Epithelial cell of esophagus (primary cell): Measurements from ENCODE around the gene MCTP1.

Source experiments
- DNase-seq: peaks from one replicate; pipeline ENCODE4 v3.0.0; 2010; ENCODE audit warnings: low read depth
- H3K4me3 ChIP-seq: 2 replicates; pipeline ENCODE4 v1.5.1; 2011; ENCODE audit warnings: mild to moderate bottlenecking, low read length, control low read depth
- TF ChIP-seq, protein P1 (sequence below): IDR thresholded peaks from 2 replicates; pipeline ENCODE4 v1.5.1; 2011; ENCODE audit warnings: low read depth, mild to moderate bottlenecking, low read length, control low read depth, inconsistent platforms; ENCODE audit not compliant: insufficient read depth; ENCODE audit errors: missing control alignments

Gene MCTP1

DNA sequence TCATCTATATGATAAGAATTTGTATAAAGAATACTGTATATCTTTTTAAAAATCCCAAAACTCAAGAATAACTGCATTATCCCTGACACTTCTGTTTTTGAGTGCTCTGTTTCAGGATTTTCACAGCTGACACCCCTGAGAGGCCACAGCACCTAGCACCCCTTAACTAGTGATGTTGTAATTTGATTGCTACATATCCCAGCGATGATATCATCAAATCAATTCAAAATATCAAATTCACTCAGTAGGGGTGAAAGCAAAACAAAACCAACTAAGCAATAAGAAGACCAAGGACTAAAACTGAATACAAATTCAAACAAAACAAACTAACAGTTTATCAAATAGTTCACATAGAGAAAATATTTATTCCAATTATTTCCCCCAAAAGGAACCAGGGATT, 184.3 kb downstream of the MCTP1 start:
- TF ChIP-seq, protein P1, sequence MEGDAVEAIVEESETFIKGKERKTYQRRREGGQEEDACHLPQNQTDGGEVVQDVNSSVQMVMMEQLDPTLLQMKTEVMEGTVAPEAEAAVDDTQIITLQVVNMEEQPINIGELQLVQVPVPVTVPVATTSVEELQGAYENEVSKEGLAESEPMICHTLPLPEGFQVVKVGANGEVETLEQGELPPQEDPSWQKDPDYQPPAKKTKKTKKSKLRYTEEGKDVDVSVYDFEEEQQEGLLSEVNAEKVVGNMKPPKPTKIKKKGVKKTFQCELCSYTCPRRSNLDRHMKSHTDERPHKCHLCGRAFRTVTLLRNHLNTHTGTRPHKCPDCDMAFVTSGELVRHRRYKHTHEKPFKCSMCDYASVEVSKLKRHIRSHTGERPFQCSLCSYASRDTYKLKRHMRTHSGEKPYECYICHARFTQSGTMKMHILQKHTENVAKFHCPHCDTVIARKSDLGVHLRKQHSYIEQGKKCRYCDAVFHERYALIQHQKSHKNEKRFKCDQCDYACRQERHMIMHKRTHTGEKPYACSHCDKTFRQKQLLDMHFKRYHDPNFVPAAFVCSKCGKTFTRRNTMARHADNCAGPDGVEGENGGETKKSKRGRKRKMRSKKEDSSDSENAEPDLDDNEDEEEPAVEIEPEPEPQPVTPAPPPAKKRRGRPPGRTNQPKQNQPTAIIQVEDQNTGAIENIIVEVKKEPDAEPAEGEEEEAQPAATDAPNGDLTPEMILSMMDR = no peak
- no peak for DNase-seq
- H3K4me3 ChIP-seq = no peak overlapping the region

DNA sequence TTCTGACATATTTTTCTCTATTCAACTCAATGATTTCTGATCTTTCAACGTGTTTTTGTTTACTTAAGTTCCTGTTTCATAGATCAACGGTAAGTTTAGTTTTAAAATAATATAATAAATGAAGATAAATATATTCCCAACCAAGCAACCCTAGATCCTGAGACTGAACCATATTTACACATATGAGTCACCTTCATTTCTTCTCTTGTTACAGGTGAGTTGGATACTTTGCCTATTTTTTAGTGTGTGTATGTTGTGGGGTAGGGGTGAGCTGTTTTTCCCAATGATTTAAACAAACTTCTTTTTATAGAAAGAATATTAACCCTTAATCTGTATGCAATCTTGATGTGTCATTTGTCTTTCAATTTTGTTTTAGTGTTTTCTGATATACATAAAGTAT, 186.9 kb downstream of the MCTP1 start:
- DNase-seq = no peak
- TF ChIP-seq, protein P1 = no peak
- no peak overlapping the region for H3K4me3 ChIP-seq

DNA sequence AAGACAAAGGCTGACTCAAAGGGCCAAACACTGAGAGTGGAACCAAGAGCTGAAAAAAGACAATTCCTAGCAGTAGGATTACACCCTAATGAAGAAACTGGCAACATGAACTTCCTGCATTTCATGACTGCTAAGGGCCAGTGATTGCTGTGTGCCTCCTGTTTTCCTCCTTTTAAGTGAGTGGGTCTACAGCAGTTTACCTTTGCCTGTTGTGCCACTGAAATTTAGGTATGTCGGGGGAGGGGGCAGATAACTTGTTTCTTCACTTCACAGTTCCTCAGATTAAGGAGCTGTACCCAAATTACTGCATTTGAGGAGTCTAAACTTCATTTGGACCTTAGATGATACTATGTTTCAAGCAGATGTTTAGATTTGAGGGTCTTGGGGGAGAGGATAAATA, 191.7 kb downstream of the MCTP1 start:
- no peak overlapping the region for H3K4me3 ChIP-seq
- TF ChIP-seq, protein P1 = no peak
- DNase-seq = no peak

DNA sequence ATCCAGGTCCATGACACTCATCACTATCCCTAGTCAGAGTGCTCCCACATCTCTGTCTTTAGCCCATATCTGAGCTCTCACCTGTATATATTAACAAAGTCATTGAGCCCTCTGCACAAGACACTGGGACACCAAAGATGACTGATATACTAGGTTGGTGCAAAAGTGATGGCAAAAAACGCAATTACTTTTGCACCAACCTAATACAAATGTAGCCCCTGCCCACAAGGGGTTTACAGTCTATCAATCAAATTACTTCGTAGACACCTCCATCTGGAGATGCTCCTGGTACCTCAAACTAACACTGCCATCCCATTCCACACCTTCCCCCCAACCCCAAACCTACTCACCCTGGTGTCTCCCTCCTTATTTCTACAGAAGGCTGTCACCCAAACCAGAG, 194.1 kb downstream of the MCTP1 start:
- TF ChIP-seq, protein P1 = no peak
- DNase-seq = no peak
- no peak overlapping the region for H3K4me3 ChIP-seq

DNA sequence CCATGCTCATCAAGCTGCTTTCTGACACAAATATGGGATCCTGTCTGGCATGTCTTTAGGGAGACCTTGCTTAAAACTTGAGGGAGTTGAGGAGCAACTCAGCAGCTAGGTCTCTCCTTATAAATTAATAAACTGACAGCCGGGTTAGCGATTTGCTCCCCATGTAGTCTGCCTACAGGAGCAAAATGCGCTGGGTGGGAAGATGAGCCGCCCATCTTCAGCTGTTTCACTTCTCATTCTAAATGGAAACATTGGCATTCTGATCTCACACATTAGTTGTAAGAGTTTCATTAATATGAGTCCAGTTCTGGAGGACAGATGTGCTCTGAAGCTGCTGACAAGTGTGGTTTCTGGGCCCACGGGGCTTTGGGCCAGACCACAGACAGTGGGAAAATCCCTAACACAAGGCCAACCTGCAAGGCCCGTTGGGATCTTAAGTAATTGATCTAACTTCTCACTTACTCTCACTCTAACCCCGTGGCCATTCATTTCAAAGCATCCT, 197.0 kb downstream of the MCTP1 start:
- DNase-seq = no peak
- TF ChIP-seq, protein P1 = no peak

DNA sequence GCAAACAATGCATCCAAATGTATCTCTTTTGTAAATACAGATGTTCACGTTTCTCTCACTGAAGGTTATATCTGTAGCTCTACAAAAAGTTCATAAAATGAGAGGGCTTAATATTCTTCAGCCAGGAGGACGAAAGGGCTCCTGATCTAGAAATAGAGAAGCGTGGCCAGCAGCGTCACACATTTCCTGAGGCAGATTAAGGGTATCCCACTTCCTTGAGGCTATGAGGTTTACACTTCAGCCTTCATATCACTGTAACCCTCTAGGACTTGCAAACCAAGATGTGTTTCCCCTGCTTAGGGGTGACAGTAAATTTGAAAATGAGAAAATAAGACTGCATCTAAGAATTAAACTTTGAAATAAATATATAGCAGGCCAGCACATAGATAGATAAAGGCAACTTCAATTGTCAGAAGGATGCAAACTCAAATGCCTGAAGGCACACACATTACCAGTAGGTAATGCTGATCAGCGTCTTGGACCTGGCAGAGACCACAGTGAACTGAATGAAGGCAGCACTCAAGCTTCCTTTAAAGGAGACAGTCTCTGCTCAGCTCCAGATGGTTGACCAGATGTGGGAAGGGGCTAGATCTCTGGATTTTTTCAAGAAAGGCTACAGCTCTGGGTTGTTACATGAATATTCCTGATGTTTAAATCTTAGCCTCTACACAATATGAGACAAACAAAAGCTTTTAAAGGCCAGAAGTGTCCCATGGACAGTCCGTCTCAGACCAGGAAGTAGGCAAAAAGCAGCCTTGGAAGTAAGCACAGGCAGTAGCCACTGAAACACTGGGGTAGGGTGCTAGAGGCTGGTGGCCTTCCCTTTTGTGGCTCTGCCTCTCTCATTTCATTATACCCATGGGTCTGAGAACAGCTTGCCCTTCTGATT, 197.7 kb downstream of the MCTP1 start:
- no peak overlapping the region for H3K4me3 ChIP-seq
- TF ChIP-seq, protein P1 = no peak
- no peak for DNase-seq

More for the DNA sequence above, 197.0 kb downstream of the MCTP1 start:
- no peak overlapping the region for H3K4me3 ChIP-seq
